K562 (cell line): Measurements from ENCODE around the gene S100A8. TPM values are rescaled to one million over a fixed set of nuclear protein-coding genes. Genes with fewer than 3 reads are reported as not detected.
A peak's percentile ranks its signal among the peaks of the same experiment; 100 is the strongest.

Experiments
- ATF3 ChIP-seq, 2 experiments: fragments of 450-650 bp in 1 of 2; sonication (generic) in 1 of 2; formaldehyde crosslinking in 1 of 2; IDR thresholded peaks in 1 of 2; conservative IDR thresholded peaks in 1 of 2; 2 replicates each; pipeline versions ENCODE4 v1.6.1 to v1.8.1; 2016 to 2023; ENCODE audit warnings: mild to moderate bottlenecking in 2 of 2, moderate library complexity in 2 of 2, inconsistent platforms in 1 of 2, missing genetic modification reagents in 1 of 2
- CBX1 ChIP-seq: sonication (generic); IDR thresholded peaks from 2 replicates; pipeline ENCODE4 v1.6.1; 2016; ENCODE audit warnings: antibody characterized with exemption, low read depth, mild to moderate bottlenecking
- CUX1 ChIP-seq: fragments of 200-800 bp; sonication (Bioruptor generic); IDR thresholded peaks from 2 replicates; pipeline ENCODE4 v1.6.1; 2016; ENCODE audit warnings: missing genetic modification characterization, missing compliant biosample characterization
- ESRRA ChIP-seq: fragments of 450-650 bp; IDR thresholded peaks from 2 replicates; pipeline ENCODE4 v1.6.1; 2014; ENCODE audit warnings: low read depth, mild to moderate bottlenecking, moderate library complexity, borderline replicate concordance
- HMGXB4 ChIP-seq: sonication (generic); formaldehyde crosslinking; IDR thresholded peaks from 2 replicates; pipeline ENCODE4 v1.8.1; 2023; ENCODE audit warnings: mild to moderate bottlenecking, missing genetic modification reagents
- HNRNPL ChIP-seq: fragments of 200-400 bp; formaldehyde crosslinking; IDR thresholded peaks from 2 replicates; pipeline ENCODE4 v1.6.1; 2017; ENCODE audit warnings: low read depth, mild to moderate bottlenecking, low read length
- KDM2B ChIP-seq: fragments of 250-450 bp; sonication (Bioruptor Pico); IDR thresholded peaks from 2 replicates; pipeline ENCODE4 v1.8.0; 2021; ENCODE audit warnings: mild to moderate bottlenecking, moderate library complexity
- MCM7 ChIP-seq, 2 experiments: fragments of 450-650 bp; IDR thresholded peaks; 2 replicates each; pipeline ENCODE4 v1.6.1; 2016 to 2018
- NCOA2 ChIP-seq, 2 experiments: fragments of 450-650 bp; IDR thresholded peaks; 2 replicates each; pipeline ENCODE4 v1.6.1; 2018; ENCODE audit warnings: mild to moderate bottlenecking in 2 of 2, moderate library complexity in 1 of 2; ENCODE audit not compliant: partially characterized antibody in 2 of 2
- NCOA4 ChIP-seq: fragments of 450-650 bp; IDR thresholded peaks from 2 replicates; pipeline ENCODE4 v1.6.1; 2018; ENCODE audit warnings: mild to moderate bottlenecking; ENCODE audit not compliant: partially characterized antibody
- NFYB ChIP-seq: IDR thresholded peaks from 2 replicates; pipeline ENCODE4 v1.6.1; 2011; ENCODE audit warnings: mild to moderate bottlenecking, moderate library complexity; ENCODE audit not compliant: insufficient read length; ENCODE audit errors: extremely low read depth
- POLR2A ChIP-seq: fragments of 450-650 bp; conservative IDR thresholded peaks from 2 replicates; pipeline ENCODE4 v1.6.1; 2016
- POLR2AphosphoS5 ChIP-seq: IDR thresholded peaks from 2 replicates; pipeline ENCODE4 v1.6.1; 2011; ENCODE audit warnings: mild to moderate bottlenecking, low read depth, low read length, moderate library complexity; ENCODE audit not compliant: control insufficient read depth, insufficient read depth
- RBFOX2 ChIP-seq: fragments of 200-400 bp; formaldehyde crosslinking; IDR thresholded peaks from 2 replicates; pipeline ENCODE4 v1.6.1; 2017; ENCODE audit warnings: low read depth, mild to moderate bottlenecking, low read length, moderate library complexity
- SIN3A ChIP-seq, 2 experiments: fragments of 150-350 bp in 1 of 2; IDR thresholded peaks; 2 replicates each; pipeline ENCODE4 v1.6.1; 2011 to 2016; ENCODE audit warnings: borderline replicate concordance in 2 of 2, low read depth in 2 of 2, low read length in 2 of 2, mild to moderate bottlenecking in 2 of 2, moderate library complexity in 2 of 2; ENCODE audit not compliant: control insufficient read depth in 1 of 2
- SMAD3 ChIP-seq: fragments of 450-650 bp; formaldehyde crosslinking; conservative IDR thresholded peaks from 2 replicates; pipeline ENCODE4 v1.4.0; 2020; ENCODE audit warnings: mild to moderate bottlenecking
- SMARCC2 ChIP-seq: fragments of 450-650 bp; IDR thresholded peaks from 2 replicates; pipeline ENCODE4 v1.6.1; 2017; ENCODE audit warnings: antibody characterized with exemption, moderate library complexity, mild to moderate bottlenecking, low read depth
- SNAPC5 ChIP-seq: fragments of 250-450 bp; sonication (Bioruptor Pico); IDR thresholded peaks from 2 replicates; pipeline ENCODE4 v1.8.0; 2021; ENCODE audit warnings: moderate library complexity, mild to moderate bottlenecking, inconsistent platforms
- ZNF507 ChIP-seq: conservative IDR thresholded peaks from 2 replicates; pipeline ENCODE4 v1.6.1; 2017; ENCODE audit warnings: missing genetic modification characterization, missing compliant biosample characterization
- ZNF75A ChIP-seq: fragments of 450-650 bp; formaldehyde crosslinking; IDR thresholded peaks from 2 replicates; pipeline ENCODE4 v1.4.0; 2020; ENCODE audit warnings: mild to moderate bottlenecking
- polyA plus RNA-seq, 8 experiments: library from polyadenylated mRNA; depleted of rRNA in 4 of 8; stranded (reverse) in 5 of 8; unstranded in 3 of 8; fragments of >200 nt; fragmentation: Nextera tagmentation in 2 of 8; fragmentation: Illumina TruSeq in 1 of 8; extraction: Ambion mirVana in 2 of 8; extraction: Trizol in 1 of 8; gene quantifications; 2 replicates each; pipeline versions ENCODE4 v1.2.1 to v1.2.3, GENCODE V29; 2011 to 2014; ENCODE audit warnings: inconsistent platforms in 1 of 8, missing spikeins in 1 of 8
- total RNA-seq, 7 experiments: library from RNA; depleted of rRNA in 6 of 7; stranded (reverse); fragments of >200 nt in 6 of 7; fragmentation: Illumina TruSeq in 2 of 7; extraction: Trizol in 2 of 7; gene quantifications; 2 replicates each; pipeline versions ENCODE4 v1.2.1 to v1.2.3, GENCODE V29; 2011 to 2021; ENCODE audit warnings: low replicate concordance in 1 of 7

Gene S100A8
- total and polyA plus RNA-seq, 9 of the 15 experiments (the other 6 are each of a cell fraction or from before 2014, with no cell fraction given): 0.15 to 0.60 TPM; not detected in 7

GRCh38 chr1:153432874-153433681 is 42.2 kb upstream of the S100A8 start (continued):
- TF ChIP-seq ATF3 (IDR thresholded peaks at IDR 0.05): peak; percentile 84
- TF ChIP-seq ATF3 (CRISPR knock-in tag; conservative IDR thresholded peaks at IDR 0.05): no peak; the same call in 1 of the 2 replicates
- TF ChIP-seq HNRNPL: no peak
- no peak for TF ChIP-seq HMGXB4 (CRISPR knock-in tag)
- no peak for TF ChIP-seq RBFOX2
- peak; percentile 82 for TF ChIP-seq SMARCC2
- no peak for TF ChIP-seq CUX1 (CRISPR knock-in tag)
- no peak for TF ChIP-seq KDM2B (CRISPR knock-in tag)
- TF ChIP-seq SMAD3 (CRISPR knock-in tag): no peak
- TF ChIP-seq NFYB: no peak
- TF ChIP-seq MCM7 (IDR thresholded peaks at IDR 0.05): no peak
- 0 out of 4 replicates have a peak, but pooled peaks of 1 of the 2 experiments have one; percentile 10 for TF ChIP-seq SIN3A (IDR thresholded peaks at IDR 0.05; ENCODE audit: borderline replicate concordance in 2 of 2, control insufficient read depth in 1 of 2, low read depth in 2 of 2, low read length in 2 of 2)
- TF ChIP-seq NCOA2 (IDR thresholded peaks at IDR 0.05; ENCODE audit: partially characterized antibody in 2 of 2): no peak
- TF ChIP-seq ZNF507 (tag): no peak
- no peak for TF ChIP-seq NCOA4
- peak; percentile 82 for TF ChIP-seq POLR2AphosphoS5
- TF ChIP-seq POLR2A: no peak
- no peak for TF ChIP-seq ZNF75A (CRISPR knock-in tag)
- TF ChIP-seq ESRRA: peak; percentile 82
- TF ChIP-seq CBX1: no peak
- TF ChIP-seq SNAPC5 (CRISPR knock-in tag): no peak
